HG03066 (cell line): ENCODE measurements around the gene IL15.
A peak's percentile ranks its signal among the peaks of the same experiment; 100 is the strongest.
"Not testable (repeated sequence)": the region's sequence is repeated elsewhere in the genome, so short reads cannot be mapped to it uniquely, and the experiment has no call there.

ENCODE experiments used
- ATAC-seq: cut with Tn5 transposase; IDR thresholded peaks from one replicate; pipeline ENCODE4 v1.9.1; 2021; ENCODE audit warnings: low read depth; ENCODE audit not compliant: unreplicated experiment

Gene IL15

DNA sequence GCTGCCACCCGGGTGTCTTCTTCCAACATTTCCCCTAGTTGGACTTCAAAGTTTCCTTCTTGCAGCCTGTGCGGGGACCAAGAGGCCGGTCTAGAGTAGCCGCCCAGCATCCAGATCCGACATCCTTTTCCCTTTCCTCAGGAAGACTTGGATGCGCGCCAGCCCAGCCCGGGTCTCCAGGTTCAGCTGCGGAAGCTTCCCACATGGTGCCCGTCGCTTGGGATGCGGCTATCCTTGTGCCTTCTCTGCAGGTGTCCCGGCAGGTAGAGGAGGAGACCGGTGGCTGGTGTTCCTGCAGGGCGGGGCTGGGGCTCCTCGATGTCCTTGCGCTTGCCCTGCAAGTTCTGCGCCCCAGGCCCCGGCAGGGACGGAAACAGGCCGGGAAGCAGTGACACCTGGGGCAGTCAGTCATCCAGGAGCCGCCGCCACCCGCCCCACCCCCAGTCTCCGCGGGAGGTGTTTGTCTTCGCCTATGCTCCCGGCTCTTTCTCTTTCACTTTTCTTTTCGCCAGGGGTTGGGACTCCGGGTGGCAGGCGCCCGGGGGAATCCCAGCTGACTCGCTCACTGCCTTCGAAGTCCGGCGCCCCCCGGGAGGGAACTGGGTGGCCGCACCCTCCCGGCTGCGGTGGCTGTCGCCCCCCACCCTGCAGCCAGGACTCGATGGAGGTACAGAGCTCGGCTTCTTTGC is at the start of gene IL15:
IL15 (plus strand) TSS at position 502 of the 689 bp plus-strand sequence. CDS start 82,882 bp downstream, outside the sequence.
- peak; percentile 61 for ATAC-seq

GRCh38 chr4:141587897-141588296 is 48.5 kb upstream of the IL15 start:
- ATAC-seq, result no peak

DNA sequence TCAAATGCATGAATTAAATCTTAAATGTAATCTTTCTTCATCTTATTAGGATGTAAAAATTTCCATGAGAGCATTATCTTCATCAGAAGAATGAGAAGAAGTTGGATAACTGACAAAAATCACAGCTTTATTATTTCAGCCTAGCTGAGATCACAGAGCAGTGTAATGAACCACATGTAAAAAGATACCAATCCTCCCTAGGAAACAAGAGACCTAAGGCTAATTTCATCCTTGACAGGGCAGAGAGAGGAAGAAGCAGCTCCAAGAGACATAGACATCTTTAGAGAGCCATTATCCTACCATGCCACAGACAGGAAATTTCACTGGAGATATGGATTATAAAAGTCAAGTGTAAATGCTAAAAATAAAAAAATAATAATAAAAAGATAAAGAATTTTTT is 40.9 kb upstream of the IL15 start:
- ATAC-seq, result no peak

GRCh38 chr4:141599853-141600252 is 36.5 kb upstream of the IL15 start:
- no peak for ATAC-seq

DNA sequence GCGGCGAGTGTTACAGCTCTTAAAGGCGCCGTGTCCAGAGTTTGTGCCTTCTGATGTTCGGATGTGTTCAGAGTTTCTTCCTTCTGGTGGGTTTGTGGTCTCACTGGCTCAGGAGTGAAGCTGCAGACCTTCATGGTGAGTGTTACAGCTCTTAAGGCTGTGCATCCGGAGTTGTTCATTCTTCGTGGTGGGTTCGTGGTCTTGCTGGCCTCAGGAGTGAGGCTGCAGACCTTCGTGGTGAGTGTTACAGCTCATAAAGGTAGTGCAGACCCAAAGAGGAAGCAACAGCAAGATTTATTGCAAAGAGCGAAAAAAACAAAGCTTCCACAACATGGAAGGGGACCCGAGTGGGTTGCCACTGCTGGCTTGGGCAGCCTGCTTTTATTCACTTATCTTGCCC is 31.7 kb upstream of the IL15 start:
- not testable (repeated sequence) for ATAC-seq

DNA sequence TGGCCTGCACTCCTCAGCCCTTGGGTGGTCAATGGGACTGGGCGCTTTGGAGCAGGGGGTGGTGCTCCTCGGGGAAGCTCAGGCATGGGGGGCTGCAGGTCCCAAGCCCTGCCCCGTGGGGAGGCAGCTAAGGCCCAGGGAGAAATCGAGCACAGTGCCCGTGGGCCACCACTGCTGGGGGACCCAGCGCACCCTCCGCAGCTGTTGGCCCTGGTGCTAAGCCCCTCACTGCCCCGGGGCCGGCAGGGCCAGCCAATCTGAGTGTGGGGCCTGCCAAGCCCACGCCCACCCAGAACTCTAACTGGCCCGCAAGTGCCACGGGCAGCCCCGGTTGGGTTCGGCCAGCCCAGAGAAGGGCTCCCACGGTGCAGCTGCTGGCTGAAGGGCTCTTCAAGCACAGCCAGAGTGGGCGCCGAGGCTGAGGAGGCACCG is 30.9 kb upstream of the IL15 start:
- no peak for ATAC-seq

GRCh38 chr4:141609243-141609642 is 27.1 kb upstream of the IL15 start:
- no peak for ATAC-seq

DNA sequence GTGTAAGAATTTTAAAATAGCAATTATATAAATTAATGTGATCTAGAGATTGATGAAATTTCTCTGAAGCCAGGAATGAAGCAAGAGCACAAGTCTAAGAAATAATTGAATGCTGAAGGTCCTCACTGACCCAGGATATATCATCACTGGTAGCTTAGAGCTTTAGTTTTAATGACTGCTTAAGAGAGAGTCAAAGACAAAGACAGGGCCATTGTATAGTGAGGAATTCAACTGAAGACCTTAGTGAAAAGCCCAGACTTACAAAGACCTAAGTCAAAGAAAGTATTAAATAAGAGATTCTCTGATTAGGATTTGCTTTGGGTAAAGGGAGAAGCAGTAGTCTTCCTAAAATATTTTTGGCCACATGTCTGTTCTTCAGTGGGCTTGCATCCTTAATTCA is 26.0 kb upstream of the IL15 start:
- ATAC-seq, result no peak

- ATAC-seq, result no peak
Measured at GRCh38 chr4:141614878-141615586, 21.4 kb upstream of the IL15 start.

- not testable (repeated sequence) for ATAC-seq
Measured at GRCh38 chr4:141615587-141615918, 20.8 kb upstream of the IL15 start.

DNA sequence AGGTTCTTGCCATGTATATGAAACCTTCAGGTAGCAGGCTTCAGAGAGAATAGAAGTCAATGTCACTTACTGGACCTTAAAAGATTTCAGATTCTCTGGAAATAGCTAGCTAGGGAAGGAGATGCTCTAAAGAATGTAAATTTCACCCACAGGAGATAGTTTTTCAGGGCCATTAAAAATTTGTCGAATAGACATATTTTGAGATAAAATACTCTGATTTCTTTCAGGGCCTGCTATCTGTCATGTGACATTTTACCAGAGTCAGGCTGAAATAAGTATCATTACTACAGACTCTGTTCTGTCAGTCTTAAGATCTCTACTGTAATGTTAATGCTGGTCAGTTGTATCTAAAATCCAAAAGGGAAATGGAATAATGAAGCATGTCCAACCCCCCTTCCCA is 15.7 kb upstream of the IL15 start:
- ATAC-seq, result no peak

DNA sequence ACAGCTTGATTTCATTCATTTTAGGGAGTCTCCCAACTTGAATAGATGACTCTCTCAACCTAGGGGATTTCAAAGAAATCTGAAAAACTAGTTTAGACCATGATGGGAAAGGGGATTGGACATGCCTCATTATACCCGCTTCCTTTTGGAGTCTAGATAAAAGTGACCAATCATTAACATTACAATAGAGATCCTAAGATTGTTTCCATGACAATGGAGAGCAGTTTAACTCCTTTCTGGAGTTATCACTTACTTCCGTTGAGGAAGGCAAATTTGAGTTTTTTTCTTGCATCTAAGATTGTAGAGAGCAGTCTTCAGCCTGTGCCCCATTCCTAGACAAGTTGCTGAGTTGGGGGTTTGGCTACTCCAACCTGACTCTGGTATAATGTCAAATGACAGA is 11.4 kb upstream of the IL15 start:
- no peak for ATAC-seq

DNA sequence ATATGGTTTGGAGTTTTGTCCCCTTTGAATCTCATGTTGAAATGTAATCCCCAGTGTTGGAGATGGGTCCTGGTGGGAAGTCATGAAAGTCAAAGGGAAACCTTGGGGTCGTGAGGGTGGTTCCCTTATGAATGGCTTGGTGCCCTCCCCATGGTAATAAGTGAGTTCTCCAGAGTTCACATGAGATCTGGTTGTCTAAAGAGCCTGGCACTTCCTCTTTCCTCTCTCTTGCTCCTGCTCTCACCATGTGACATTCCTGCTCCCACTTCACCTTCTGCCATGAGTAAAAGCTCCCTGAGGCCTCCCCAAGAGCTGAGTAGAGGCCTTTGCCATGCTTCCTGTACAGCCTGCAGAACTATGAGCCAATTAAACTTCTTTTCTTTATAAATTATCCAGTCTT is 5.5 kb upstream of the IL15 start:
- no peak for ATAC-seq

DNA sequence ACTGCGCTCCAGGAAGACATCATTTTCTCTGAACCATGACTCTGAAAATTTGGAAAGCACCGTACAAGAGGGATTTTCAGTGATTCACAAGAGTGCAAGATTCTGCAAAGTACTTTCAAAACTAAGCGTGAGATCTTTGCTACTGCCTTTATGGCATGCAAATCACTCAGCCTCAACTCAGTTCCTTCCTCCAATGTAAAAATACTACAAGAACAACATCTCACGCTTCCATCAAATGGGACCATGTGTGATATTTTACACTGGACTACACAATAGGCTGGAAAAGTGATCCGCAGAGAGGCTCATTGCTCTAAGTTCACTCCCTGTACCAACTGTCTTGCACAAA is 674 bp upstream of the IL15 start:
- peak; percentile 38 for ATAC-seq

GRCh38 chr4:141636771-141637460 is 533 bp downstream of the IL15 start:
- peak; percentile 42 for ATAC-seq

DNA sequence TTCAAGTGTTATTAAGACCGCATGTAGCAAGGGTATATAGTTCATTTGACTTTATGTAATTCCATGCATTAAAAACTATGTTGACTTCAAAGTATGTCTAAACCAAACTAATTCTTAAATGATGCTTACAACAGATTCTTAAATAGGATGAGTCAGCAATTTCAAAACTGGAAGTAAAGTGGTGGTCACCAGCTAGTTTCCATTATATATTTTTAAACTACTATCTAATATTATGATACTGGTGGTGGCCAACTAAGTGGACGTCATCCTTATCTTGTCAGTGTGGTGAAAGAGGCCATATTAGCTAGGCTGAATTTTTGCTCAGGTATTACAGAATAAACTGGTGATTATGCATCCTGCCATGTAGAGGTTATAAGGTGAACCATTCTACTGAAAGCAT is 1.2 kb downstream of the IL15 start:
- no peak for ATAC-seq

DNA sequence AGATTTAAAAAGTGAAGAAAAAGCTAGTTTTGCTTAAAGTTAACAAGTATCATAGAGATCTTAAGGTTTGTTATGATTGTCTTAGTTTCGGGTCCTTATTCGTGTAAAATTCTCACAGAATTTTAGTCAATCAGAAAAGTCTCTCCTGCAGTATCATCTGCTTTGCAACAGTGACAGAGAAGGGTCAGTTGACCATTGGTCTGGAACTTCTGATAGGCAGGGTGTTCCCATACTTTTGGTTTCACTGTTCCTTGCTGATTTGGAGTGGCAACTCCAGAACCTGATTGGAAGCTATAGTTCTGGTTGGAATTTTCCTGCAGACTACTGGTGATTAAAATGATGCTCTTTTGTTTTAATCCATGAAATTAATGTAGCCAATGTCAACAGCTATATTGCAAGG is 1.8 kb downstream of the IL15 start:
- no peak for ATAC-seq

GRCh38 chr4:141640696-141641095 is 4.3 kb downstream of the IL15 start:
- ATAC-seq, result no peak

- ATAC-seq, result no peak
Measured at GRCh38 chr4:141642063-141642462, 5.7 kb downstream of the IL15 start.

GRCh38 chr4:141642711-141643110 is 6.3 kb downstream of the IL15 start:
- no peak for ATAC-seq

DNA sequence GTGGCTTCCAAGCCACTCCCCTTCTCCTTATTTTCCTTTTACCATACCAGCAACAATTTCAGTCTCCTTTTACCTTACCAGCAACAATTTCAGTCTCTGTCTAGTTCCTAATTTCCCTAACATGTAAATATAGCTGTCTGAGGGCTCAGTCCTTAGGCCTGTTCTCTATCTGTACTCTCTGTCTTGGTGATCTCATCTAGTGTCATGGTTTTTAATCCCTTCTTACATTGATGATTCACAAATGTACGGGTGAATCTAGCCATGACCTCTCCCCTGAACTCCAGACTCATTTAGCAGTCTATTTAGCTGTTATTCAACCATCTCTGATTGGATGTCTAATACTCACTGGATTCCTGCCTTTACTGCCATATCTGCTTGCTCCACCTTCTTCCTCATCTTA is 7.2 kb downstream of the IL15 start:
- peak; percentile 42 for ATAC-seq
